HG03521 (cell line): Measurements from ENCODE around the gene CIP2A.
A peak's percentile ranks its signal among the peaks of the same experiment; 100 is the strongest.
"Not testable (repeated sequence)": the region's sequence is repeated elsewhere in the genome, so short reads cannot be mapped to it uniquely, and the experiment has no call there.

Source experiments
- ATAC-seq: cut with Tn5 transposase; IDR thresholded peaks from one replicate; pipeline ENCODE4 v1.9.1; 2021; ENCODE audit warnings: mild to moderate bottlenecking, moderate library complexity; ENCODE audit not compliant: unreplicated experiment

CIP2A gene

GRCh38 chr3:108589081-108589997, at the start of gene CIP2A, which contains the start of gene DZIP3:
TSS of gene CIP2A (minus strand) at chr3:108589438. CDS start at chr3:108589375, 63 bp downstream.
TSS of gene DZIP3 (plus strand) at chr3:108589722. CDS start at chr3:108605407, 15,685 bp downstream.
- ATAC-seq: peak; percentile 93

- ATAC-seq: no peak
Measured at GRCh38 chr3:108629974-108630373, 40.7 kb upstream of the CIP2A start.

DNA sequence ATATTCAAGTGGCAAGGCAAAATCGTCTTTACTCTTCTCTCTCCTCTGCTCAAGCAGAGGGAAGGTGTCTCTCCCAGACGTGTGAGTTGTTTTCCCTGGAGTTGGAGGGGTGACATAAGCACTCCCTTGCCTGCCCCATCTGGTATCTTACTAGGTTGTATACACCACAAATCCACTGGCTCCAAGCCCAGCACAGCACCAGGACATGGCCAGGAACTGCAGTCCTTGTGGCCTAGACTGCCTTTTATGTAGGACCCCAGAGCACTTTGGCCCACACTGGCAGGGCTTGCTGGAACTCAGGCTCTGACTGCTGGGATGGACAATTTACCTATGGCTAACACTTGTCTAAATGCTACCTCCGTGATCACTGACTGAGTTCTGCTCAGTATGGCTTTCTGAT, 34.3 kb upstream of the CIP2A start:
- no peak for ATAC-seq

- ATAC-seq: no peak
Measured at GRCh38 chr3:108620250-108620649, 31.0 kb upstream of the CIP2A start.

DNA sequence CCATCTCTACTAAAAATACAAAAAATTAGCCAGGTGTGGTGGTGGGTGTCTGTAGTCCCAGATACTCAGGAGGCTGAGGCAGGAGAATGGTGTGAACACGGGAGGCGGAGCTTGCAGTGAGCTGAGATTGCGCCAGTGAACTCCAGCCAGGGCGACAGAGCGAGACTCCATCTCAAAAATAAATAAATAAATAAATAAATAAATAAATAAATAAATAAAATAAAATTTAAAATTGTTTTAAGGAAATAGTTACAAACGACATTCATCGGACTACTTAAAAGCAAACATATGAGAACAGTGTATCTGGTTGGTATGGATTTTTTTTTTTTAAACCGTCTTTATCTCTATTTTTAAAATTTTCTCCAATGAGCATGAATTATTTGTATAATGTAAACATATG, 26.9 kb upstream of the CIP2A start:
- not testable (repeated sequence) for ATAC-seq

DNA sequence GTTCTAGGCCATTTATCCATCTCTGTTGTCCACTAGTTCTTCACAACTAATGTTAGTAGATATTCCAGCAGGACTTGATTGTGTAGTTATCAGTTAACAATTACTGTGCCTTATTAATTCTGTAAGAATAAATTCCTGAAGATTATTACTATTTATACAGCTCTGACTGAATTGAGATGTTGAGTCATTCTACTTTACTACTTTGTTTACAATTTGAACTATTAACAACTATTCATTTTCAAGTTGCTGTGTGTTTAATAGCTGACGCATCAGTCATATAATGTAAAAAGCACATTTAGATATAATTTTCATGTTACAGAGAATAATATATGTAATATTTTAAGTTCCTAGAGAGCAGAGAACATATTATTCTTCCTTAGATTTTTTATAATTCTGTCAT, 21.4 kb upstream of the CIP2A start:
- ATAC-seq: no peak

DNA sequence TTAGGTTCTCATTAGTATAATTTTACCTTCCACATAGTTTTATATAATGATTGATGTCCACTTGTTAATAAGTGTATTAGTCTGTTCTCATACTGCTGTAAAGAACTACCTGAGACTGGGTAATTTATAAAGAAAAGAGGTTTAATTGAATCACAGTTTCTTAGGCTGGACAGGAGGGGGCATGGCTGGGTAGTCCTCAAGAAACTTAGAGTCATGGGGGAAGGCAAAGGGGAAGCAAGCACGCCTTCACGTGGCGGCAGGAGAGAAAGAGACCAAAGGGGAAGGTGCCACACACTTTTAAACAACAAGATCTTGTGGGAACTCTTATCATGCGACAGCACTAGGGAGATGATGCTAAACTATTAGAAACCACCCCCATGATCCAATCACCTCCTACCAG, 19.5 kb upstream of the CIP2A start:
- ATAC-seq: no peak

DNA sequence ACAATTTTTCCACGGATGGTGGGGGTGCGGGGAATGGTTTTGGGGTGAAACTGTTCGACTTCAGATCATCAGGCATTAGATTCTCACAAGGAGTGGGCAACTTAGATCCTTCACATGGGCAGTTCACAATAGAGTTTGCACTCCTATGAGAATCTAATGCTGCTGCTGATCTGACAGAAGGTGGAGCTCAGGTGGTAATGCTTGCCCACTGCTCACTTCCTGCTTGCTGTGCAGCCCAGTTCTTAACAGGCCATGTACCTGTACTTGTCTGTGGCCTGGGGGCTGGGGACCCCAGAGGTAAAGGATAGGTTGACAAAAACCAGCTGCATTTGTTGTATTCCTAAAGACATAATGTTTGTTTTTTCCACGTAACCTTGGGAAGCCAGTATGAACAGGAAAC, 16.3 kb upstream of the CIP2A start:
- ATAC-seq: no peak

- ATAC-seq: no peak
Measured at GRCh38 chr3:108605028-108605427, 15.8 kb upstream of the CIP2A start.

GRCh38 chr3:108603691-108604090, 14.5 kb upstream of the CIP2A start:
- ATAC-seq: no peak

DNA sequence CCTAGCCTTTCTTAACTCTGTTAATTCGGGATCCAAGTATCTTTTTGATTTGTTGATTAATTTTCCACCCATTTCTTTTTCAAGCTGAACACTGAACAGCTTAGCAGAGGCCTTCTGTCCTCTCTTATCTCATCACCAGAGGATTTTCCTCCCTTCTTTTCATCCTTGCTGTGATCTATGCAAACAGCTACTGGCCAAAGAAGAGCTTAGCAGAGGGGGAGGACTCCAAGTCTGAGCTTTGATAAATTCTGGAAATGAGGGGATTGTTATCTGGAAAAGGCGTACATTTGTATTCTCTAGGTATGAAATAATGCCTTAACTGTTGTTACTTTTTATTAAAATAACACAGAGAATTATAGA, 13.7 kb upstream of the CIP2A start:
- no peak for ATAC-seq

DNA sequence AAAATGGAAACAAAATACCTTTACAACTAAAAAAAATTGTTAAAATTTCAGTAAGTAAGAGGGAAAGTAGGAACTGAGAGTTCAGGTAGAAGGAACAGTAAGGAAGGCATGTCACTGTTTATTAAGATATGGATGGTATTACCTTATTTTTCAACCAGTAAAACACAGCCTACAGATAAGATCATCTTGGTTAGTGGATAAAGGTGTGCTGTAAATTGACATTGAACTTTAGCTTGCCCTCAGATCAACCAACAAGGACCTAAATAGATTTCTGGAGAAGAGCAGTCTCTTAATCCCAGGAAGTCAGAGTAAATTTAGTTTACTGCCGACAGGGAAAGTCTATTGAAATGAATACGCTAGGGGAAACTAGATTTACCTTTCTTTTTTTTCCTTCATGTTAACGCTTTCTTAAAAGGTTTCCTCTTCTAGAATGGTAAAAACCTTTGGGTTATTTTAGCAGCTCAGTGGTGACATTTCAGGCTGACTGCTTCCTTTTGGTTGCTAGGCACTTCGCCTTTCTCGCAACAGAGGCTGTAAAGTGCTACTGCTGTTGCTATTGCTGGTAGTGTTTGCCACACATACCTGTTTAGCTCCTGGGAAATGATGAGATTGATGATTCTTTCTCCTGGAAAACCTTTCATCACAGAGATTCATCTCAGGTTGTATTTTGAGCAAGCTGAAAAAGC, 13.2 kb upstream of the CIP2A start:
- no peak for ATAC-seq

DNA sequence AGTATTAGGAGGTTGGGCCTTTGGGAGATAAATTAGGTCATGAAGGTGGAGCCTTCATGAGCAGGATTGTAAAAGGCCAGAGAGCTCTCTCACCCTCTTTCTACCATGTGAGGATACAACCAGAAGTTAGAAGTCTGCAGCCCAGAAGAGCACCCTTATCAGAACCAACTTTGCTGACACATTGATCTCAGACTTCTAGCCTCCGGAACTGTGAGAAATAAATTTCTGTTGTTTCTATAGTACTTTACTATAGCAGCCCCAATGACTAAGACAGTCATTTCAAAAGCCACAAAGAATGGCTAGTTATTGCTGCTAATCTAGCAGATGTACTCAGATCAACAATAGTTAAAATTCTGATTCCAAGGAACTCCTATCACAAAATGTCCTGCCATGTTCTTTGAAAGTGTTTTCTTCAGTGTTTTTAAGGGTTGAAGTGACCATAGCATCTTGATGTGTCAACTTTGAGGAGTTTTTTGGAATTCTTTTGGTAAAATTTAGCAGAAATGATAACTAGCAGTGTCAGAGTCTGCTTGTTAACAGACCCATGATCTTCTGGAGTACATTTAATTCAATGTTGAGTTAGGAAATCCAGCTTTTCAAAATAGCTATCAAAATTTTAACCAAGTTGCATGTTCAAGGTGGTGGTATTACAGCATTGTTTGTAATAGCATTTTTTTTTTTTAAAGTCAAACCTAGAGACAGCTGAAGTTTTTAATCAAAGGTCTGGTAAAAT, 10.6 kb upstream of the CIP2A start:
- no peak for ATAC-seq

GRCh38 chr3:108598375-108598774, 9.1 kb upstream of the CIP2A start:
- ATAC-seq: no peak

GRCh38 chr3:108595321-108595720, 6.1 kb upstream of the CIP2A start:
- no peak for ATAC-seq

GRCh38 chr3:108590460-108590859, 1.2 kb upstream of the CIP2A start:
- no peak for ATAC-seq

DNA sequence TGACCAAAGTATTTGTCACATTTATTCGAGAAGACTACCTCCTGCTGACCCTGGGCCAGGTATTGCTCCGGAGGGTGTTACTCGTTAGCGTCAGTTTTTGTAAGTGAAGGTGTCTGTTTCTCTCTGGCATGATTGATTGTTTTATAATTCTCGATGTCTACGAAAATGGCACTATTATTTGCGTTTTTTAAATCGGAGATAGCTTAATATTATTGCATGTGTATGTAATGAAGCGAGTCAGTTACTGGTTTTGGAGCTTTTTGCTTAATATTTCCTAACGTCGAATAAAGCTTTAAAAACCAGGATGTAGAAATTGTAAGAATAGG, 723 bp upstream of the CIP2A start:
- ATAC-seq: no peak

DNA sequence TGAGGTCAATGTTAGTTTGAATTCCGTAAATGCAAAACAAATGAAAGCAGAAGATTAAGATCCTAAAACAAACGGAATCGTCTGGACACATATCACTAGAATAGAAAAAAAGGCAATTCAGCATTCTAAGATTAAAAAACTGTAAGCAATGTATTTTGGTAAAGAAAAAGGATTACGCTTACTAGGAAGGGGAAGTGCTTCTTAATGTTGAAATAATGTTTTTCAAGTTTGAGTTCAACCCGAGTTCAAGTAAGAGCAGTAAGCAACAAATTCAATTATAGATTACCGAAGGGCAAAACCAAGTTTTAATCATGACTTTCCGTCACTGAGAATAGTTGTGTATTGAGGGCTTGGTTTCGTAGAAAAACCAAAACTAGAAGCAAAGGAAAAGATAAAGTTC, 637 bp downstream of the CIP2A start:
- ATAC-seq: no peak

- no peak for ATAC-seq
Measured at GRCh38 chr3:108578064-108578463, 11.2 kb downstream of the CIP2A start.

DNA sequence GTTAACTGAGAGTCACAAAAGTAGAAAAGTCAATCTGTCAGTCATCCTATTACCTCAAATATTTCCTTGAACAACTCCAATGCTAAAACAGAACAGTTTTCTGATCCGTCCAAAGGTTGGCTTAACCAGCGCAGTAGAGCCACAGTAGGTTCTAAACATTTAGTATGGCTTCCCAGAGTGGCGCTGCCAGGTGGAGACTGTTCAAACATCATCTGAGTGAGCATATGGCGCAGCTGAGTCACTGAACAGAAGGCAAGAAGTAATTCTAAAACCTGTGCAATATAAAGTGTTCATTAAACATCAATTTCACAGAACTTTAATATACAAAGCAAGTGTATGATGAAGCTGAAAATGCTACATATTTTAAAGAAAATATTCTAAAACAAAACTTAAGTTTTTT, 19.9 kb downstream of the CIP2A start:
- ATAC-seq: no peak

- ATAC-seq: no peak
Measured at GRCh38 chr3:108566599-108566998, 22.6 kb downstream of the CIP2A start.

GRCh38 chr3:108565506-108565905, 23.7 kb downstream of the CIP2A start:
- no peak for ATAC-seq
